Measurements from ENCODE around the gene PCNT. TPM values are rescaled to one million over a fixed set of nuclear protein-coding genes. Genes with fewer than 3 reads are reported as not detected.

Gene PCNT
- total and polyA plus RNA-seq, 2 experiments from 2014 or later, result 18.3 to 26.6 TPM

GRCh38 chr21:46478910-46479309 is 155.0 kb downstream of the PCNT start:
- Histone ChIP-seq H3K27me3 (no peaks in the 10 kb centered on the region), H3K36me3 (no peaks in the 10 kb centered on the region), H3K27ac (no peak overlapping the region), H3K4me1 (ENCODE audit: low read depth) (peaks cover 7% of the 10 kb centered on the region), H3K9me3 (ENCODE audit: low read depth) (no peaks in the 10 kb centered on the region), H3K4me3 (no peak overlapping the region)
- TF ChIP-seq CTCF (IDR thresholded peaks at IDR 0.05; ENCODE audit: low read depth, low read length), result no peak
- no peak for DNase-seq (ENCODE audit: low read depth in 1 of 2, low spot score in 1 of 2)

- no peaks in the 10 kb centered on the region for H3K27me3 ChIP-seq
- TF ChIP-seq CTCF (IDR thresholded peaks at IDR 0.05; ENCODE audit: low read depth, low read length), result no peak
- no peak overlapping the region for H3K4me3 ChIP-seq
- H3K9me3 ChIP-seq (ENCODE audit: low read depth), result no peaks in the 10 kb centered on the region
- H3K27ac ChIP-seq, result no peak overlapping the region
- H3K4me1 ChIP-seq (ENCODE audit: low read depth), result peaks cover 7% of the 10 kb centered on the region
- H3K36me3 ChIP-seq, result no peaks in the 10 kb centered on the region
- DNase-seq (ENCODE audit: low read depth in 1 of 2, low spot score in 1 of 2), result no peak
Observed at GRCh38 chr21:46480466-46480865, 156.5 kb downstream of the PCNT start.

GRCh38 chr21:46482225-46482845 is 158.4 kb downstream of the PCNT start:
- peaks cover 7% of the 10 kb centered on the region for H3K4me1 ChIP-seq (ENCODE audit: low read depth)
- peak overlapping the region; percentile 4 for H3K27ac ChIP-seq
- peaks cover 12% of the 10 kb centered on the region for H3K36me3 ChIP-seq
- DNase-seq (ENCODE audit: low read depth in 1 of 2, low spot score in 1 of 2), result no peak
- no peaks in the 10 kb centered on the region for H3K9me3 ChIP-seq (ENCODE audit: low read depth)
- H3K4me3 ChIP-seq, result no peak overlapping the region
- TF ChIP-seq CTCF (IDR thresholded peaks at IDR 0.05; ENCODE audit: low read depth, low read length), result no peak
- H3K27me3 ChIP-seq, result no peaks in the 10 kb centered on the region

DNA sequence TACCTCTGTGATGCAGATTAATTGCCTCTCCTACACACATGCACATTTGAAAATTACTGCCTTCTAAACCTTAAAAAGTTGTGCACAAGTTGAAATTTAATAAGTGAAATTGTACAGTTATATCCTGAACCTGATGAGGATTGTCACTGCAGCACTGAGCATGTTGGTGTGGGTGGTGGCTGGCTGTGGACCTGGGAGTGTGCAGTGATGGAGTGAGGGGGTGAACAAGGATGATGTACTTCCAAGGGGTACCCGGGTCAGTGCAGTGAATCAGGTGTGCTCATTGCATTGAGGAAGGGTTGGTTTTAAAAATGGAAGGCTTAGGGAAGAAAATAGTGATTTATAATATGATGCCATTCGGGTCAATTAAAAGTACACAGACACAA is 158.9 kb downstream of the PCNT start:
- H3K9me3 ChIP-seq (ENCODE audit: low read depth), result no peaks in the 10 kb centered on the region
- peaks cover 7% of the 10 kb centered on the region for H3K4me1 ChIP-seq (ENCODE audit: low read depth)
- no peaks in the 10 kb centered on the region for H3K27me3 ChIP-seq
- TF ChIP-seq CTCF (IDR thresholded peaks at IDR 0.05; ENCODE audit: low read depth, low read length), result no peak
- peaks cover 14% of the 10 kb centered on the region for H3K36me3 ChIP-seq
- no peak overlapping the region for H3K4me3 ChIP-seq
- H3K27ac ChIP-seq, result peak overlapping the region; percentile 4
- DNase-seq (ENCODE audit: low read depth in 1 of 2, low spot score in 1 of 2), result no peak

DNA sequence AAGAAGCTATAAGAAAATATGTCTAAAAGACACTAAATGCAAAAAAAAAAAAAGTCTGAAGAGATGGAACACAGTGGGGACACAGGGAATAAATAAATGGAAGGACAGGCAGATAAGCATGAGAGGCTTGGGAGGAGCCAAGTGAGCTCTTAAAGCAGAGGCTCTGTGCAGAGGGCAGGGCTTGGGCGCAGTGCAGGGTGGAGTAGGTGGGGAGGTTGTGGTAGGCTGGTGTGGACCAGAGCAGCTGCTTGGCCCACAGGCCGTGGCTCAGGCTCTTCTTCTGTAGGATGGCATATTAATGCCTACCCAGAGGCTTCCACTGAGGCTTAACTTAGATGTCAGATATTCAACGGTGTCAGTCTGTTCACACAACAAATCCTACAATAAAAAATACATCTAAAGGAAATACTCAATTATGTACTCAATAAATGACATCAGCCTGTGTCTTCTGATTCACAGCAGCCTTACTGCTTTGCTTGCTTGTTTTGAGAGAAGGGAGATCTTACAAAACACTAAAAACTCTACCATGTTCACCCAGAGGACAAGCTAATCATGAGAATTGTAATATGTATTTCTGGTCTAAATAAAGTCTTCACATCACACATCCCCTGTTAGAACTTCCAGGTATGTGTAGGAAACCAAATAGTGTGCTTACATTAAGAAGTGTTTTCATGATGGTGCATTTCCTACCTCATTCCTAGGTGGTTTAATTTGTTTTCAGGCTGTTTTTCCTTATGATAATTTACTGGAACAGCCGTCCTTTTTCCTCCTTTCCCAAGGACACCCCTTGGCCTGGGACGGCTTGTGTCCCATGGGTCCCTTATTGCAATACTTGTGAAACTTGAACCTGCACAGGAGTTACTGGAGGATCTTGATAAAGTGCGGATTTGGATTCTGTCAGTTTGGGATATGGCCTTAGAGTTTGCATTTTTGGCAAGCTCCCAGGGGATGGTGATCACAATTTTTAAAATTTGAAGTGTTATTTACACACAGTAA is 159.6 kb downstream of the PCNT start:
- peaks cover 7% of the 10 kb centered on the region for H3K4me1 ChIP-seq (ENCODE audit: low read depth)
- H3K27ac ChIP-seq, result no peak overlapping the region
- H3K36me3 ChIP-seq, result peaks cover 14% of the 10 kb centered on the region
- no peaks in the 10 kb centered on the region for H3K27me3 ChIP-seq
- no peak overlapping the region for H3K4me3 ChIP-seq
- no peaks in the 10 kb centered on the region for H3K9me3 ChIP-seq (ENCODE audit: low read depth)
- peak in 1 of 2 donors; percentile 26 for DNase-seq (ENCODE audit: low read depth in 1 of 2, low spot score in 1 of 2)
- TF ChIP-seq CTCF (IDR thresholded peaks at IDR 0.05; ENCODE audit: low read depth, low read length), result no peak

All from cardiac muscle cell (in vitro differentiated cells and primary cell).